Measurements from ENCODE around the gene SMIM5. TPM values are rescaled to one million over a fixed set of nuclear protein-coding genes. Genes with fewer than 3 reads are reported as not detected.

The SMIM5 gene
- total and polyA plus RNA-seq, 9 of the 15 experiments (the other 6 are each of a cell fraction or from before 2014, with no cell fraction given) = 0.08 TPM; not detected in 8

DNA sequence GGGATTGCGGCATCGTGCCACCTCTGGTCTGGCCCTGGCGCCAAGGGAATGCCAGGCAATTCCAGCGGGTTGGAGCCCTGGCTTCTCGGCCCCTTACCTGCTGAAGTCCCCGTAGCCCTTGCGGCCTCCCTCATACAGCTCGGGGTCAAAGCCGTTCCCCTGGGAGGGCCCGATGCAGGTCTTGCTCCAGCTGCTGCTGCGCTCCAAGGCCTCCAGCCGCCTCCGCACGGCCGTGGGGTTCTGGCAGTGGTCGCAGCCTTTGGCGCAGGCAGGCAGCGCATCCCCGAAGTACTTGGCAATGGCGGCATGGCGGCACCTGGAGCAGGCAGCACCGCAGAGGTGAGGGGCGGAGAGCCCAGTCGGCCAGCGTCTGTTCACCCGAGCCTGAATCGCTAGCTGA is 1.9 kb upstream of the SMIM5 start (continued):
- TF ChIP-seq, protein P1, sequence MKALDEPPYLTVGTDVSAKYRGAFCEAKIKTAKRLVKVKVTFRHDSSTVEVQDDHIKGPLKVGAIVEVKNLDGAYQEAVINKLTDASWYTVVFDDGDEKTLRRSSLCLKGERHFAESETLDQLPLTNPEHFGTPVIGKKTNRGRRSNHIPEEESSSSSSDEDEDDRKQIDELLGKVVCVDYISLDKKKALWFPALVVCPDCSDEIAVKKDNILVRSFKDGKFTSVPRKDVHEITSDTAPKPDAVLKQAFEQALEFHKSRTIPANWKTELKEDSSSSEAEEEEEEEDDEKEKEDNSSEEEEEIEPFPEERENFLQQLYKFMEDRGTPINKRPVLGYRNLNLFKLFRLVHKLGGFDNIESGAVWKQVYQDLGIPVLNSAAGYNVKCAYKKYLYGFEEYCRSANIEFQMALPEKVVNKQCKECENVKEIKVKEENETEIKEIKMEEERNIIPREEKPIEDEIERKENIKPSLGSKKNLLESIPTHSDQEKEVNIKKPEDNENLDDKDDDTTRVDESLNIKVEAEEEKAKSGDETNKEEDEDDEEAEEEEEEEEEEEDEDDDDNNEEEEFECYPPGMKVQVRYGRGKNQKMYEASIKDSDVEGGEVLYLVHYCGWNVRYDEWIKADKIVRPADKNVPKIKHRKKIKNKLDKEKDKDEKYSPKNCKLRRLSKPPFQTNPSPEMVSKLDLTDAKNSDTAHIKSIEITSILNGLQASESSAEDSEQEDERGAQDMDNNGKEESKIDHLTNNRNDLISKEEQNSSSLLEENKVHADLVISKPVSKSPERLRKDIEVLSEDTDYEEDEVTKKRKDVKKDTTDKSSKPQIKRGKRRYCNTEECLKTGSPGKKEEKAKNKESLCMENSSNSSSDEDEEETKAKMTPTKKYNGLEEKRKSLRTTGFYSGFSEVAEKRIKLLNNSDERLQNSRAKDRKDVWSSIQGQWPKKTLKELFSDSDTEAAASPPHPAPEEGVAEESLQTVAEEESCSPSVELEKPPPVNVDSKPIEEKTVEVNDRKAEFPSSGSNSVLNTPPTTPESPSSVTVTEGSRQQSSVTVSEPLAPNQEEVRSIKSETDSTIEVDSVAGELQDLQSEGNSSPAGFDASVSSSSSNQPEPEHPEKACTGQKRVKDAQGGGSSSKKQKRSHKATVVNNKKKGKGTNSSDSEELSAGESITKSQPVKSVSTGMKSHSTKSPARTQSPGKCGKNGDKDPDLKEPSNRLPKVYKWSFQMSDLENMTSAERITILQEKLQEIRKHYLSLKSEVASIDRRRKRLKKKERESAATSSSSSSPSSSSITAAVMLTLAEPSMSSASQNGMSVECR (CRISPR knock-in tag; IDR thresholded peaks at IDR 0.05) = no peak
- TF ChIP-seq ZNF644 (tag; IDR thresholded peaks at IDR 0.05; ENCODE audit: low read depth) (no peak), HDAC6 (IDR thresholded peaks at IDR 0.05; ENCODE audit: low read depth, low read length) (no peak), NCOA2 (IDR thresholded peaks at IDR 0.05; ENCODE audit: partially characterized antibody in 2 of 2) (no peak)
- TF ChIP-seq, protein P2, sequence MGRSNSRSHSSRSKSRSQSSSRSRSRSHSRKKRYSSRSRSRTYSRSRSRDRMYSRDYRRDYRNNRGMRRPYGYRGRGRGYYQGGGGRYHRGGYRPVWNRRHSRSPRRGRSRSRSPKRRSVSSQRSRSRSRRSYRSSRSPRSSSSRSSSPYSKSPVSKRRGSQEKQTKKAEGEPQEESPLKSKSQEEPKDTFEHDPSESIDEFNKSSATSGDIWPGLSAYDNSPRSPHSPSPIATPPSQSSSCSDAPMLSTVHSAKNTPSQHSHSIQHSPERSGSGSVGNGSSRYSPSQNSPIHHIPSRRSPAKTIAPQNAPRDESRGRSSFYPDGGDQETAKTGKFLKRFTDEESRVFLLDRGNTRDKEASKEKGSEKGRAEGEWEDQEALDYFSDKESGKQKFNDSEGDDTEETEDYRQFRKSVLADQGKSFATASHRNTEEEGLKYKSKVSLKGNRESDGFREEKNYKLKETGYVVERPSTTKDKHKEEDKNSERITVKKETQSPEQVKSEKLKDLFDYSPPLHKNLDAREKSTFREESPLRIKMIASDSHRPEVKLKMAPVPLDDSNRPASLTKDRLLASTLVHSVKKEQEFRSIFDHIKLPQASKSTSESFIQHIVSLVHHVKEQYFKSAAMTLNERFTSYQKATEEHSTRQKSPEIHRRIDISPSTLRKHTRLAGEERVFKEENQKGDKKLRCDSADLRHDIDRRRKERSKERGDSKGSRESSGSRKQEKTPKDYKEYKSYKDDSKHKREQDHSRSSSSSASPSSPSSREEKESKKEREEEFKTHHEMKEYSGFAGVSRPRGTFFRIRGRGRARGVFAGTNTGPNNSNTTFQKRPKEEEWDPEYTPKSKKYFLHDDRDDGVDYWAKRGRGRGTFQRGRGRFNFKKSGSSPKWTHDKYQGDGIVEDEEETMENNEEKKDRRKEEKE (IDR thresholded peaks at IDR 0.05; ENCODE audit: borderline replicate concordance in 1 of 2, control insufficient read depth in 1 of 2, low read depth in 2 of 2, low read length in 1 of 2) = no peak
